ENCODE results near the gene RAB33B.

The RAB33B gene

DNA sequence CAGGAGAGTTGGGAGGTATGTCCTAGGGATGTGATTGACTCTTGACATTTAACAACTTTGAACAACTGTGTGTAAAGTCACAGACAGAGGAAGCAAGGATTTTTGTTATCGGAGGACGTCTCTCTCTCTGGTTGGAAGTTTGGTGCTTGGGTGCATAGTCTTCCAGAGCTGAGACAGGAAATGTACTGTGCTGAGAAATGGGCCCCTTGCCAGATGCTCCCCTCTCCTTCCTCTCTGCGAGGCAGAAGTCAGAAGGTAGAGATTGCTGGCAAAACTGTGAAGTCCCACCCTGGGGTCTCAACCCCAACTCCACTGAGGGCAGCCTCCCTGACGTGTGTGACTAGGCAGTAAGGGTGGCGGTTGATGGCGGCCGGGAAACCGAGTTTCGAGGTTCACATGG is 52.9 kb downstream of the RAB33B start:
- DNase-seq (ENCODE audit: low read depth in 4 of 4, low spot score in 1 of 4): no peak

- no peak for DNase-seq (ENCODE audit: low read depth in 4 of 4, low spot score in 1 of 4)
These were observed 54.8 kb downstream of the RAB33B start for GRCh38 chr4:139508581-139509237.

GRCh38 chr4:139509727-139510410 is 55.9 kb downstream of the RAB33B start:
- no peak for DNase-seq (ENCODE audit: low read depth in 4 of 4, low spot score in 1 of 4)

DNA sequence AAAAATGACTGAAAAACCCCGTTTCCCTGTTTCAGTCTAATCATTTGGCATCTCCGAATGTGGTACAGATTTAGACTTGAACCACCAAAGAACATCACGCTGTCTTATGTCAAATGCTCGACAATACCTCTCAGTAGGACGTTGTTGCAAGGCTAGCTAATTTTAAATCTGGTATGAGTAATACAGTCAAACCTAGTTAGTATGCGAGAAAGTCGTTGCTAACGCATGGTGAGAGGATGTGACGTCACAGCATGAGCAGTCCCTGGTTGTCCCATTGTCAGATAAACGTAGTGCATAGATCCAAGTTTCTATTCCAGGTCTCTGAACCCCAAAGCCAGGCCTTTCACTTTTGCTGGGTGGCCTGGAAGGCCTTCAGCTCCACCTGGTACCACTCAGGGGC is 57.4 kb downstream of the RAB33B start:
- no peak for DNase-seq (ENCODE audit: low read depth in 4 of 4, low spot score in 1 of 4)

GRCh38 chr4:139514382-139515059 is 60.6 kb downstream of the RAB33B start:
- no peak for DNase-seq (ENCODE audit: low read depth in 4 of 4, low spot score in 1 of 4)

GRCh38 chr4:139515531-139515958 is 61.6 kb downstream of the RAB33B start:
- no peak for DNase-seq (ENCODE audit: low read depth in 4 of 4, low spot score in 1 of 4)

GRCh38 chr4:139521754-139522401 is 68.0 kb downstream of the RAB33B start:
- DNase-seq (ENCODE audit: low read depth in 4 of 4, low spot score in 1 of 4): no peak

- DNase-seq (ENCODE audit: low read depth in 4 of 4, low spot score in 1 of 4): no peak
These were observed 68.5 kb downstream of the RAB33B start for GRCh38 chr4:139522457-139522856.

DNA sequence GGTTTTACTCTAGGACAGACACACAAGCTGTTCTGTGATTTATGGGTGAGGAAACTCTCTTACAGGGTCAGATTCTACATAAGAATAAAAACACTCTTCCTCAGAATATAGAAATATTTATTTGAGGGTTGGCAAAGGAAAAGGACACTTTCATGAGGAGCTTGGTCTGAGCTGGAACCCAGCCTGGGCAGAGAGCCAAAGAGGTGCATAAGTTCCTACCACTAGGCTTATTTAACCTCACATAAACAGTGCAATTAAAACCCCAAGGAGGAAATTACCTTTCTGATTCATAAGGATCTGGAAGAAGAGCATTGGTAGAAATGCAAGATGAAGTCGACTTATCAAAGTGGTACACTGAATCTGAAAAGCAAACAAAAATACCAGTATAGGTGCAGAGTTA is 69.2 kb downstream of the RAB33B start:
- no peak for DNase-seq (ENCODE audit: low read depth in 4 of 4, low spot score in 1 of 4)

GRCh38 chr4:139524062-139524631 is 70.2 kb downstream of the RAB33B start:
- DNase-seq (ENCODE audit: low read depth in 4 of 4, low spot score in 1 of 4): no peak

GRCh38 chr4:139525414-139525813 is 71.5 kb downstream of the RAB33B start:
- no peak for DNase-seq (ENCODE audit: low read depth in 4 of 4, low spot score in 1 of 4)

Measured in stimulated activated CD4-positive, alpha-beta T cell treated with anti-CD3 and anti-CD28 coated beads, Interleukin-1b, Interleukin-23, amount 100 ng/mL, for 24 hours (primary cell).